ENCODE results near the gene CEP44. TPM values are rescaled to one million over a fixed set of nuclear protein-coding genes. Genes with fewer than 3 reads are reported as not detected.

The CEP44 gene
- total and polyA plus RNA-seq, 12 donors = 5.8 to 22.5 (median 15.8) TPM

DNA sequence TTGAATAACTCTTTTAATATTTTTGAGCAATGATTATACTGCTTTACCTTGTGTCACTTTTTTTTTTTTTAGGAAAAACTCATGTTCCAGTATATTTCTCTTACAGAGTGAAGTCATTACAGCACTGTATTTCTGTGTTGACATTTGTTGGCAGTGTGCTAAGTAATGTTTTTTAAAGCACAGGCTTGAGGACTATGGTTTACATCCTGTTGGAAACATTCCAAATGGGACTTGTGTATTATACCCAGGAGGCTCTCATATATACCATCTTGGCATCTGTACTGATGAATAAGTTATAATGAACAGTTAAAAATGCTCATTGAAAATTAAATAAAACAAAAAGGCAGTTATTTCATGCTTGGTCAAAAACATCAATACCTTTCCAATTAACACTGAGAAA lies 33.8 kb downstream of the CEP44 start:
- no peak for TF ChIP-seq POLR2A (IDR thresholded peaks at IDR 0.05)
- no peak for TF ChIP-seq CTCF (IDR thresholded peaks at IDR 0.05)
- Histone ChIP-seq H3K4me3 (no peak overlapping the region), H3K27ac (no peak overlapping the region), H3K36me3 (replicated peaks in 1 of 2) (no peaks in the 10 kb centered on the region), H3K9me3 (replicated peaks in 1 of 3) (peaks cover 0 to 7% (median 0%) of the 10 kb centered on the region in 3 donors), H3K4me1 (replicated peaks in 1 of 2) (no peaks in the 10 kb centered on the region), H3K27me3 (no peaks in the 10 kb centered on the region)
- intact Hi-C loops (cut with DNase I) = no loop called here
- DNase-seq = no peak

GRCh38 chr4:174318829-174319764 lies 35.4 kb downstream of the CEP44 start:
- Histone ChIP-seq H3K27ac (no peak overlapping the region), H3K36me3 (replicated peaks in 1 of 2) (no peaks in the 10 kb centered on the region), H3K27me3 (no peaks in the 10 kb centered on the region), H3K4me1 (replicated peaks in 1 of 2) (no peaks in the 10 kb centered on the region), H3K4me3 (no peak overlapping the region), H3K9me3 (replicated peaks in 1 of 3) (peaks cover 0 to 7% (median 0%) of the 10 kb centered on the region in 3 donors)
- TF ChIP-seq POLR2A (IDR thresholded peaks at IDR 0.05) = no peak
- TF ChIP-seq CTCF (IDR thresholded peaks at IDR 0.05) = peak; percentile 59 to 88 (median 77)
- DNase-seq = no peak
- WGBS, 4 donors = 68 to 73% (median 72%) methylated on average over 8 of the region's 8 CpGs
- intact Hi-C loops (cut with DNase I) = no loop called here

- DNase-seq = no peak
- H3K27ac ChIP-seq = no peak overlapping the region
- H3K27me3 ChIP-seq = no peaks in the 10 kb centered on the region
- TF ChIP-seq POLR2A (IDR thresholded peaks at IDR 0.05) (no peak), CTCF (IDR thresholded peaks at IDR 0.05) (no peak)
- WGBS, 4 donors = 73 to 93% (median 88%) methylated on average over 5 of the region's 5 CpGs
- no peak overlapping the region for H3K4me3 ChIP-seq
- intact Hi-C loops (cut with DNase I) = loop anchor here in 1 of 2 donors (5.0 kb wide), 1 partner anchor 93 kb away; no protein-coding TSS in a partner anchor
- no peaks in the 10 kb centered on the region for H3K4me1 ChIP-seq (replicated peaks in 1 of 2)
- H3K9me3 ChIP-seq (replicated peaks in 1 of 3) = peaks cover 0 to 7% (median 0%) of the 10 kb centered on the region in 3 donors
- H3K36me3 ChIP-seq (replicated peaks in 1 of 2) = no peaks in the 10 kb centered on the region
Observed at GRCh38 chr4:174320494-174321199, 36.9 kb downstream of the CEP44 start.

- 88 to 100% (median 96%) methylated on average over 1 of the region's 1 CpG for WGBS, 4 donors
- Histone ChIP-seq H3K27me3 (no peaks in the 10 kb centered on the region), H3K4me1 (replicated peaks in 1 of 2) (no peaks in the 10 kb centered on the region), H3K4me3 (no peak overlapping the region), H3K36me3 (replicated peaks in 1 of 2) (no peaks in the 10 kb centered on the region), H3K9me3 (replicated peaks in 1 of 3) (peaks cover 0 to 7% (median 0%) of the 10 kb centered on the region in 3 donors), H3K27ac (no peak overlapping the region)
- intact Hi-C loops (cut with DNase I) = loop anchor here in 1 of 2 donors (5.0 kb wide), 1 partner anchor 97 kb away; no protein-coding TSS in a partner anchor
- TF ChIP-seq POLR2A (IDR thresholded peaks at IDR 0.05) (no peak), CTCF (IDR thresholded peaks at IDR 0.05) (no peak)
- DNase-seq = no peak
Observed at GRCh38 chr4:174324236-174324635, 40.5 kb downstream of the CEP44 start.

Measured in adrenal gland (tissue), 12 donors.